ENCODE measurements around the gene ESPN. TPM values are rescaled to one million over a fixed set of nuclear protein-coding genes. Genes with fewer than 3 reads are reported as not detected.
"Not testable (repeated sequence)": the region's sequence is repeated elsewhere in the genome, so short reads cannot be mapped to it uniquely, and the experiment has no call there.

ESPN gene
- total and polyA plus RNA-seq, 10 donors: 0.26 to 6.0 (median 0.54) TPM; not detected in 1

- H3K9me3 ChIP-seq: no peaks in the 10 kb centered on the region
- no peak for DNase-seq
- WGBS, 5 donors: 20 to 34% (median 23%) methylated on average over 6 to 7 of the region's 7 CpGs
Observed at GRCh38 chr1:6450005-6450450, 25.5 kb downstream of the ESPN start.

DNA sequence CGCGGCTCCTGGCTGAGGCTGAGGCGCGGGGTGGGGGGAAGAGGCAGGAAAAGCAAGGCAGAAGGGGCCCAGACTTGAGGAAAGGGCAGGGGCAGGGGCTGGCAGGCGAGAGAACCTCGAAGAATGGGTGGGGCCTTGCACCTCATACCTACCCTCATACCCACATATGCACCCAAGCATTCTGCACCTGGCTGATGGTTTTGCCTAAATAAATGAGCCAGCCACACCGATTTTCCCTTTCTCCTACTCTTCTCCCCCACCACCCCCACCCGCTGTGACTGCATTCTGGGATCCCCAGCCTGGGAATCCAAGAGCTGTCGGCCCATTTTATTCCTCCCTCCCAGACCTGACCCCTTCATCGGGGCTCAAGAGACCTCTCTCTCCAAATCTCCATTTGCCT lies 25.9 kb downstream of the ESPN start:
- WGBS, 5 donors: 19 to 34% (median 29%) methylated on average over 10 of the region's 10 CpGs

More at GRCh38 chr1:6450005-6450450, 25.5 kb downstream of the ESPN start:
- Histone ChIP-seq H3K4me3 (no peak overlapping the region), H3K36me3 (no peaks in the 10 kb centered on the region), H3K27me3 (replicated peaks in 1 of 7) (peaks cover 3 to 100% (median 85%) of the 10 kb centered on the region in 7 donors), H3K27ac (no peak overlapping the region), H3K4me1 (peaks cover 9 to 46% (median 32%) of the 10 kb centered on the region in 6 donors)
- TF ChIP-seq POLR2AphosphoS5 (IDR thresholded peaks at IDR 0.05): no peak
- no peak for TF ChIP-seq POLR2A (IDR thresholded peaks at IDR 0.05)
- no peak for TF ChIP-seq CTCF (IDR thresholded peaks at IDR 0.05 in 8 of 11, conservative IDR thresholded peaks at IDR 0.05 in 3 of 11)
- intact Hi-C loops (cut with DNase I; ENCODE audit: low total_unique reads): no loop called here

GRCh38 chr1:6450943-6451373 lies 26.4 kb downstream of the ESPN start:
- H3K4me3 ChIP-seq: no peak overlapping the region
- peaks cover 9 to 55% (median 40%) of the 10 kb centered on the region in 6 donors for H3K4me1 ChIP-seq
- no peak overlapping the region for H3K27ac ChIP-seq
- intact Hi-C loops (cut with DNase I; ENCODE audit: low total_unique reads): no loop called here
- DNase-seq: no peak
- TF ChIP-seq POLR2A (IDR thresholded peaks at IDR 0.05): no peak
- no peak for TF ChIP-seq CTCF (IDR thresholded peaks at IDR 0.05 in 8 of 11, conservative IDR thresholded peaks at IDR 0.05 in 3 of 11)
- TF ChIP-seq POLR2AphosphoS5 (IDR thresholded peaks at IDR 0.05): no peak
- 62 to 80% (median 76%) methylated on average over 5 to 6 of the region's 6 CpGs for WGBS, 5 donors
- H3K27me3 ChIP-seq (replicated peaks in 1 of 7): peaks cover 3 to 100% (median 89%) of the 10 kb centered on the region in 7 donors
- H3K36me3 ChIP-seq: no peaks in the 10 kb centered on the region
- H3K9me3 ChIP-seq: no peaks in the 10 kb centered on the region

More for the DNA sequence above, 25.9 kb downstream of the ESPN start:
- H3K36me3 ChIP-seq; intact Hi-C loops (cut with DNase I; ENCODE audit: low total_unique reads); H3K27ac ChIP-seq; H3K4me3 ChIP-seq; H3K9me3 ChIP-seq; DNase-seq: not testable (repeated sequence)
- Histone ChIP-seq H3K4me1 (peaks cover 9 to 51% (median 37%) of the 10 kb centered on the region in 6 donors), H3K27me3 (replicated peaks in 1 of 7) (peaks cover 3 to 100% (median 86%) of the 10 kb centered on the region in 7 donors)

GRCh38 chr1:6453895-6454855 lies 29.6 kb downstream of the ESPN start:
- Histone ChIP-seq H3K27me3 (replicated peaks in 1 of 7) (peaks cover 0 to 97% (median 64%) of the 10 kb centered on the region in 7 donors), H3K4me3 (peak overlapping the region in 2 of 8 donors; percentile 0 to 51)

More at GRCh38 chr1:6453895-6454855, 29.6 kb downstream of the ESPN start:
- WGBS, 5 donors: 12 to 25% (median 15%) methylated on average over 65 to 85 of the region's 85 CpGs
- intact Hi-C loops (cut with DNase I; ENCODE audit: low total_unique reads); DNase-seq; H3K9me3 ChIP-seq; H3K36me3 ChIP-seq; H3K27ac ChIP-seq: not testable (repeated sequence)
- H3K4me1 ChIP-seq: peaks cover 0 to 32% (median 20%) of the 10 kb centered on the region in 6 donors

All from spleen (tissue), 11 donors.